ENCODE data around the gene WFIKKN2. TPM values are rescaled to one million over a fixed set of nuclear protein-coding genes. Genes with fewer than 3 reads are reported as not detected.

The WFIKKN2 gene
- total and polyA plus RNA-seq, 2 of the 4 experiments (the other 2 are of a cell fraction): 0.02 TPM; not detected in 1

DNA sequence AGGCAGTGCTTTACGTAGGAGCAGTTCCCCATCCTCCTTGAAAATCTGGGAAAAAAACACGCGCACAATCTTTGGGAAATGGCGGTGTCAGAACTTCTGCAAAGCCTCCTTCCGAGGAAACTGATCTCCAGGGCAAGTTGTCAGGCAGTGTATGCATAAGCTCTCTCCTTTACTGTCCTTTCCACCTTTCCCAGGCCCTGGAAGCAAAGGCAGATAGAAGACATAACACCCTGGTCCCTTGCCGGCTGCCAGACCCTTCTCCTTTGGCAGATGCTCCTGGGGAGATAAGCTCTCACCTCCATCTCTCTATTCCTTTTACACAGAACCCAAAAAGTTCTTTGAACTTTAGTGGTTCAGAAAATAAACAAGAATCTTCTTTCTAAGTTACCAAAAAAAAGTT, 18.4 kb downstream of the WFIKKN2 start:
- Histone ChIP-seq H2BK120ac (ENCODE audit: low read depth, low read length) (no peak overlapping the region), H4K8ac (ENCODE audit: low read depth in 2 of 2, low read length in 2 of 2) (no peak overlapping the region), H4K20me1 (ENCODE audit: insufficient read depth, low read length) (no peaks in the 10 kb centered on the region), H3K18ac (ENCODE audit: low read depth, low read length) (no peak overlapping the region), H3K9me3 (ENCODE audit: control insufficient read depth, insufficient read depth, low read length) (no peaks in the 10 kb centered on the region), H3K14ac (replicated peaks; ENCODE audit: low read depth, low read length) (no peak overlapping the region), H2BK5ac (ENCODE audit: low read depth, low read length, poor library complexity, severe bottlenecking) (no peak overlapping the region), H3K4ac (ENCODE audit: low read depth, low read length) (no peak overlapping the region), H2BK15ac (ENCODE audit: low read depth, low read length) (no peak overlapping the region), H3K4me1 (ENCODE audit: control insufficient read depth, insufficient read depth, low read length) (0 out of 2 replicates have a peak, but pooled peaks cover 2% of the 10 kb centered on the region), H3K56ac (ENCODE audit: extremely low read depth, insufficient read depth, low read length) (no peak overlapping the region), H3K27ac (ENCODE audit: insufficient read depth, low read length) (no peak overlapping the region), H2BK20ac (ENCODE audit: low read depth, low read length) (no peak overlapping the region), H3K79me1 (ENCODE audit: low read depth in 1 of 2, low read length in 2 of 2) (no peaks in the 10 kb centered on the region), H2AK9ac (replicated peaks; ENCODE audit: low read depth, low read length, poor library complexity) (no peak overlapping the region), H3K4me2 (ENCODE audit: low read depth, low read length) (no peak overlapping the region), H4K91ac (ENCODE audit: insufficient read depth, low read depth, low read length) (no peak overlapping the region), H4K5ac (ENCODE audit: low read depth, low read length) (no peak overlapping the region), H3K9me1 (ENCODE audit: insufficient read depth, low read length) (no peaks in the 10 kb centered on the region), H2AFZ (replicated peaks; ENCODE audit: low read length, poor library complexity) (no peak overlapping the region), H3K36me3 (ENCODE audit: control insufficient read depth, insufficient read depth, low read length) (no peaks in the 10 kb centered on the region), H3K4me3 (ENCODE audit: insufficient read depth, low read depth, low read length) (no peak overlapping the region), H2AK5ac (ENCODE audit: low read depth, low read length) (no peak overlapping the region), H3K9ac (ENCODE audit: low read depth, low read length) (no peak overlapping the region), H3K23ac (ENCODE audit: low read depth, low read length) (no peak overlapping the region), H3K27me3 (ENCODE audit: control insufficient read depth, insufficient read depth, low read length) (no peaks in the 10 kb centered on the region; the same call in 1 of the 2 replicates)
- 90% methylated on average over 4 of the region's 6 CpGs; no CpG with 5 or more reads in 1 of the 2 experiments for WGBS, 2 experiments (ENCODE audit: extremely low coverage in 2 of 2, insufficient read length in 1 of 2)
- CTCF ChIA-PET: interaction anchor here (1.0 kb wide), 1 partner anchor 96 kb away, joined by 5 read pairs; no protein-coding TSS in a partner anchor
- no TSS peak for BruUV-seq (replicated peaks)
- ATAC-seq (ENCODE audit: low read depth) (no peak), DNase-seq (no peak)
- POLR2A ChIA-PET (ENCODE audit: unreplicated experiment): interaction anchor here (1.8 kb wide), 1 partner anchor 10 kb away, joined by 4 read pairs; no protein-coding TSS in a partner anchor
- dilution Hi-C loops (cut with HindIII; ENCODE audit: low sequenced_read_pairs, unreplicated experiment): no loop called here
- in situ Hi-C loops (cut with MboI; ENCODE audit: low sequenced_read_pairs): no loop called here
- intact Hi-C loops (cut with micrococcal nuclease): loop anchor here (2.0 kb wide), 1 partner anchor 299 kb away; the partner anchor contains the start of gene NME1
- TF ChIP-seq MAZ (IDR thresholded peaks at IDR 0.05; ENCODE audit: borderline replicate concordance, low read depth, low read length): no peak

Data from IMR-90 (cell line).